Mesenchymal stem cell (in vitro differentiated cells and primary cell): ENCODE data around the gene PTP4A2. TPM values are rescaled to one million over a fixed set of nuclear protein-coding genes. Genes with fewer than 3 reads are reported as not detected.

Source experiments
- DNase-seq: peaks from one replicate; pipeline ENCODE4 v3.0.0-alpha.2; 2013
- H2AFZ ChIP-seq: one replicate; pipeline ENCODE4 v1.6.1; 2013; ENCODE audit warnings: low read depth, mild to moderate bottlenecking, control low read depth, inconsistent platforms, low read length, moderate library complexity
- H2AK5ac ChIP-seq: 2 replicates; pipeline ENCODE4 v1.6.1; 2013; ENCODE audit warnings: low read length, moderate library complexity, mild to moderate bottlenecking, inconsistent platforms; ENCODE audit not compliant: severe bottlenecking
- H2BK120ac ChIP-seq: one replicate; pipeline ENCODE4 v1.6.1; 2013; ENCODE audit warnings: low read depth, mild to moderate bottlenecking, inconsistent platforms, low read length, moderate library complexity
- H2BK12ac ChIP-seq, 2 experiments: one replicate each; pipeline ENCODE4 v1.6.1; 2013; ENCODE audit warnings: inconsistent platforms in 2 of 2, low read length in 2 of 2, mild to moderate bottlenecking in 2 of 2, moderate library complexity in 2 of 2, control low read depth in 1 of 2
- H2BK15ac ChIP-seq: one replicate; pipeline ENCODE4 v1.6.1; 2013; ENCODE audit warnings: mild to moderate bottlenecking, low read depth, inconsistent platforms; ENCODE audit not compliant: poor library complexity, severe bottlenecking
- H2BK5ac ChIP-seq: 2 replicates; pipeline ENCODE4 v1.6.1; 2013; ENCODE audit warnings: low read depth, mild to moderate bottlenecking, low read length, control low read depth, inconsistent platforms; ENCODE audit not compliant: poor library complexity, severe bottlenecking
- H3K14ac ChIP-seq, 2 experiments: one replicate each; pipeline ENCODE4 v1.6.1; 2013; ENCODE audit warnings: inconsistent platforms in 2 of 2, low read length in 2 of 2, control low read depth in 1 of 2, mild to moderate bottlenecking in 1 of 2, moderate library complexity in 1 of 2
- H3K18ac ChIP-seq, 2 experiments: one replicate each; pipeline ENCODE4 v1.6.1; 2013; ENCODE audit warnings: inconsistent platforms in 2 of 2, low read length in 2 of 2, control low read depth in 1 of 2, low read depth in 1 of 2, mild to moderate bottlenecking in 1 of 2
- H3K23ac ChIP-seq, 2 experiments: one replicate each; pipeline ENCODE4 v1.6.1; 2013; ENCODE audit warnings: inconsistent platforms in 2 of 2, low read length in 2 of 2, mild to moderate bottlenecking in 2 of 2, moderate library complexity in 2 of 2, control low read depth in 1 of 2
- H3K27ac ChIP-seq: 2 replicates; pipeline ENCODE4 v1.5.1; 2013; ENCODE audit warnings: mild to moderate bottlenecking, moderate library complexity, low read length, control low read depth, inconsistent platforms; ENCODE audit not compliant: poor library complexity, severe bottlenecking
- H3K27me3 ChIP-seq, 2 experiments: 2 replicates each; pipeline versions ENCODE4 v1.6.1 to v1.7.0; 2013; ENCODE audit warnings: low read length in 2 of 2, mild to moderate bottlenecking in 2 of 2, moderate library complexity in 2 of 2, control low read depth in 1 of 2, inconsistent platforms in 1 of 2; ENCODE audit not compliant: control insufficient read depth in 1 of 2, insufficient read depth in 1 of 2
- H3K36me3 ChIP-seq, 2 experiments: 2 replicates each; pipeline versions ENCODE4 v1.6.1 to v1.7.0; 2013; ENCODE audit warnings: low read length in 2 of 2, control low read depth in 1 of 2, inconsistent platforms in 1 of 2, low read depth in 1 of 2, mild to moderate bottlenecking in 1 of 2; ENCODE audit not compliant: insufficient read depth in 2 of 2, control insufficient read depth in 1 of 2
- H3K4ac ChIP-seq, 2 experiments: one replicate each; pipeline ENCODE4 v1.6.1; 2013; ENCODE audit warnings: inconsistent platforms in 2 of 2, low read length in 2 of 2, mild to moderate bottlenecking in 2 of 2, moderate library complexity in 2 of 2, control low read depth in 1 of 2, low read depth in 1 of 2
- H3K4me1 ChIP-seq: 2 replicates; pipeline ENCODE4 v1.6.1; 2013; ENCODE audit warnings: low read depth, low read length, control low read depth; ENCODE audit not compliant: control insufficient read depth, insufficient read depth
- H3K4me2 ChIP-seq: 2 replicates; pipeline ENCODE4 v1.6.1; 2013; ENCODE audit warnings: low read length, mild to moderate bottlenecking, inconsistent platforms; ENCODE audit not compliant: poor library complexity, severe bottlenecking
- H3K4me3 ChIP-seq, 2 experiments: 2 replicates each; pipeline versions ENCODE4 v1.5.1 to v1.7.0; 2013; ENCODE audit warnings: low read length in 2 of 2, mild to moderate bottlenecking in 2 of 2, control low read depth in 1 of 2, low read depth in 1 of 2; ENCODE audit not compliant: insufficient read depth in 1 of 2
- H3K79me1 ChIP-seq: replicated peaks from 2 replicates; pipeline ENCODE4 v1.6.1; 2013; ENCODE audit warnings: mild to moderate bottlenecking, control low read depth, low read length, inconsistent platforms; ENCODE audit not compliant: poor library complexity, severe bottlenecking
- H3K9ac ChIP-seq: 2 replicates; pipeline ENCODE4 v1.7.0; 2013; ENCODE audit warnings: mild to moderate bottlenecking, low read length, moderate library complexity
- H3K9me3 ChIP-seq: 2 replicates; pipeline ENCODE4 v1.7.0; 2013; ENCODE audit warnings: mild to moderate bottlenecking, low read length; ENCODE audit not compliant: control insufficient read depth
- H4K8ac ChIP-seq: one replicate; pipeline ENCODE4 v1.6.1; 2013; ENCODE audit warnings: inconsistent platforms, mild to moderate bottlenecking, low read length, moderate library complexity
- H4K91ac ChIP-seq: one replicate; pipeline ENCODE4 v1.6.1; 2013; ENCODE audit warnings: mild to moderate bottlenecking, low read length, inconsistent platforms
- WGBS: methylation state at CpG from one replicate; pipeline ENCODE4 v1.1.7; 2013; ENCODE audit warnings: mixed read lengths; 5-methylcytosine and 5-hydroxymethylcytosine counted together
- polyA plus RNA-seq, 2 experiments: library from polyadenylated mRNA; stranded (reverse); fragments of 200-250 nt; gene quantifications; one replicate each; pipeline ENCODE4 v1.2.3, GENCODE V29; 2013

Gene PTP4A2
- polyA plus RNA-seq (2013, experiment 1 of 2), result 541 TPM
- polyA plus RNA-seq (2013, experiment 2 of 2), result 563 TPM

- Histone ChIP-seq H3K36me3 (no peaks in the 10 kb centered on the region), H3K4me3 (peak within 1 kb of the TSS; percentile 97 to 99), H4K91ac (peak within 1 kb of the TSS; percentile 99), H3K27me3 (no peaks in the 10 kb centered on the region), H2AFZ (peak within 1 kb of the TSS; percentile 93), H3K14ac (peak within 1 kb of the TSS in 1 of 2 experiments; percentile 100), H3K27ac (peak within 1 kb of the TSS; percentile 70), H4K8ac (peak within 1 kb of the TSS; percentile 96), H3K18ac (peak within 1 kb of the TSS; percentile 97 to 99), H2BK120ac (peak within 1 kb of the TSS; percentile 92), H2BK5ac (peak within 1 kb of the TSS; percentile 93), H3K4me1 (peaks cover 17% of the 10 kb centered on the region), H3K23ac (peak within 1 kb of the TSS; percentile 70 to 100), H3K9ac (peak within 1 kb of the TSS; percentile 95), H3K9me3 (no peaks in the 10 kb centered on the region), H2AK5ac (peak within 1 kb of the TSS; percentile 87), H2BK12ac (peak within 1 kb of the TSS; percentile 86 to 88), H3K4me2 (peak within 1 kb of the TSS; percentile 45), H2BK15ac (peak within 1 kb of the TSS; percentile 97), H3K79me1 (no peaks in the 10 kb centered on the region), H3K4ac (peak within 1 kb of the TSS; percentile 97 to 98)
- peak; percentile 92 for DNase-seq
- WGBS, result 5% methylated on average over 47 of the region's 82 CpGs
Measured at GRCh38 chr1:31938184-31938975, at the start of gene PTP4A2. Gene PTP4A2, minus strand, starts transcription at chr1:31938368. Its CDS starts 19,303 bp downstream, at chr1:31919065.

DNA sequence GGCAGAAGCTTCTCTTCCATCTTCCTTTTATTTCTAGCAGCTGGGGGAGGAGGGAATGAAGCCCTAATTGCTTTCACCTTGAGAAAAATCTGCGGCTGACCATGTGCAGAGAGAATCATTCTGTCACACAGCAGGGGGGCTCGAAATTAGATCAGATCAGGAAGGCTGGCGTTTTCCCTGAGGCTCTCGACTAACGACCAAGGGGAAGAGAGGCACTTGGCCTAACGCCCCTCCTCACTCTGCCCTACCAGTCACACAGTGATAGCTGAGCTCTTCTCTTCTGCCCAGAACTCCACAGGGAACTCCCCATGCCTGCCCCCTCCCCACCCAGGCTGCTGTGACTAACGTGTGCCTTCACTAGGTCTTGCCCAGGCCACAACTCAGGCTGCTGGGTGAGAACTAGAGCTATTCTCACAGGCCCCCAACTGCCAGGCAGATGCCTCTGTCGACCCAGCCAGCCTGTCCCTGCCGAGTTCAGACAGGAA, 49.0 kb upstream of the PTP4A2 start:
- H4K91ac ChIP-seq, result no peak overlapping the region
- no peak overlapping the region for H3K4me2 ChIP-seq
- H3K4me3 ChIP-seq, result no peak overlapping the region
- H3K4me1 ChIP-seq, result peaks cover 16% of the 10 kb centered on the region
- H3K27ac ChIP-seq, result no peak overlapping the region
- H2BK15ac ChIP-seq, result no peak overlapping the region
- H2BK120ac ChIP-seq, result no peak overlapping the region
- no peak overlapping the region for H3K9ac ChIP-seq
- no peak overlapping the region for H3K18ac ChIP-seq
- peak overlapping the region; percentile 32 for H2AFZ ChIP-seq
- no peak overlapping the region for H2BK5ac ChIP-seq
- WGBS, result 37% methylated on average over 9 of the region's 9 CpGs
- no peak overlapping the region for H2BK12ac ChIP-seq
- H3K9me3 ChIP-seq, result no peaks in the 10 kb centered on the region
- no peaks in the 10 kb centered on the region for H3K27me3 ChIP-seq
- no peak for DNase-seq
- H3K4ac ChIP-seq, result no peak overlapping the region
- H3K23ac ChIP-seq, result no peak overlapping the region
- peak overlapping the region in 1 of 2 experiments; percentile 44 for H3K14ac ChIP-seq
- no peaks in the 10 kb centered on the region for H3K79me1 ChIP-seq
- H2AK5ac ChIP-seq, result no peak overlapping the region
- H4K8ac ChIP-seq, result peak overlapping the region; percentile 27
- H3K36me3 ChIP-seq, result no peaks in the 10 kb centered on the region

DNA sequence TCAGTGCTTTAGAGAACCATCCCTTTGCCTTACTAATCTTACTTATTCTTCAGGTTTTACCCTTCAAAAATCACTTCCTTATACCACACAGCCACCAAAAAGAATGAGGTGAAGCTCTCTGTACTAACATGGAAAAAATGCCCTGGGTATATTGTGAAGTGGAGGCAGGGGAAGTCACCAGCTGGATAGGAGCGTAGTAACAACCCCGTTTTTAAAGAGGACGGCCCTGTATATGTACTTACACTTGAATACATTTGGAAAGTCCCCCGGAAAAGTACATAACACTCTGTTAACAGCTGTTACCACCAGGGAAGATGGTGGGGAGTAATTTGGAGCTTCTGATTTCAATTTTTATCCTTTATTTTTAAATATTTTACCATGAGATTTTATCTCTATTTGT, 47.3 kb upstream of the PTP4A2 start:
- Histone ChIP-seq H2BK5ac (no peak overlapping the region), H3K79me1 (no peaks in the 10 kb centered on the region), H3K14ac (no peak overlapping the region), H4K91ac (no peak overlapping the region), H4K8ac (no peak overlapping the region), H2AK5ac (no peak overlapping the region), H3K23ac (no peak overlapping the region), H3K36me3 (no peaks in the 10 kb centered on the region), H2BK12ac (no peak overlapping the region), H3K9ac (peak overlapping the region; percentile 55), H2BK15ac (no peak overlapping the region), H3K4me1 (peaks cover 21% of the 10 kb centered on the region), H3K18ac (no peak overlapping the region), H3K27ac (no peak overlapping the region), H2AFZ (no peak overlapping the region), H3K4me2 (no peak overlapping the region), H3K27me3 (no peaks in the 10 kb centered on the region), H3K9me3 (no peaks in the 10 kb centered on the region), H3K4ac (no peak overlapping the region), H2BK120ac (no peak overlapping the region), H3K4me3 (no peak overlapping the region)
- WGBS, result no CpG with 5 or more reads among the region's 4 CpGs
- no peak for DNase-seq
